ENCODE measurements around the gene IBSP.

IBSP gene

GRCh38 chr4:87838890-87839591 is 39.7 kb downstream of the IBSP start:
- ATAC-seq, result no peak

- ATAC-seq, result no peak
These were observed 40.2 kb downstream of the IBSP start for GRCh38 chr4:87839592-87839946.

- no peak for ATAC-seq
These were observed 40.8 kb downstream of the IBSP start for GRCh38 chr4:87840149-87840548.

GRCh38 chr4:87843936-87844335 is 44.6 kb downstream of the IBSP start:
- no peak for ATAC-seq

- ATAC-seq, result no peak
These were observed 45.1 kb downstream of the IBSP start for GRCh38 chr4:87844452-87844851.

- ATAC-seq, result no peak
These were observed 46.9 kb downstream of the IBSP start for GRCh38 chr4:87846226-87846625.

GRCh38 chr4:87848622-87849351 is 49.4 kb downstream of the IBSP start:
- peak; percentile 55 to 59 for ATAC-seq

GRCh38 chr4:87849612-87850011 is 50.3 kb downstream of the IBSP start:
- ATAC-seq, result peak in 1 of 2 donors; percentile 20

- ATAC-seq, result no peak
These were observed 52.0 kb downstream of the IBSP start for GRCh38 chr4:87851332-87851731.

GRCh38 chr4:87851953-87852352 is 52.6 kb downstream of the IBSP start:
- ATAC-seq, result no peak

GRCh38 chr4:87853108-87853507 is 53.8 kb downstream of the IBSP start:
- ATAC-seq, result no peak

GRCh38 chr4:87853891-87854290 is 54.5 kb downstream of the IBSP start:
- no peak for ATAC-seq

GRCh38 chr4:87855559-87855958 is 56.2 kb downstream of the IBSP start:
- no peak for ATAC-seq

- ATAC-seq, result no peak
These were observed 57.5 kb downstream of the IBSP start for GRCh38 chr4:87856816-87857215.

GRCh38 chr4:87857789-87858188 is 58.4 kb downstream of the IBSP start:
- ATAC-seq, result no peak

Data from activated CD4-positive, CD25-positive, alpha-beta regulatory T cell treated with anti-CD3 and anti-CD28 coated beads, Interleukin-2, amount 50 U/mL, for 24 hours (primary cell).